ENCODE data around the gene ISL2. TPM values are rescaled to one million over a fixed set of nuclear protein-coding genes. Genes with fewer than 3 reads are reported as not detected.

Gene ISL2
- total RNA-seq, 4 donors from 2014 or later: 2.6 to 6.3 (median 3.8) TPM

DNA sequence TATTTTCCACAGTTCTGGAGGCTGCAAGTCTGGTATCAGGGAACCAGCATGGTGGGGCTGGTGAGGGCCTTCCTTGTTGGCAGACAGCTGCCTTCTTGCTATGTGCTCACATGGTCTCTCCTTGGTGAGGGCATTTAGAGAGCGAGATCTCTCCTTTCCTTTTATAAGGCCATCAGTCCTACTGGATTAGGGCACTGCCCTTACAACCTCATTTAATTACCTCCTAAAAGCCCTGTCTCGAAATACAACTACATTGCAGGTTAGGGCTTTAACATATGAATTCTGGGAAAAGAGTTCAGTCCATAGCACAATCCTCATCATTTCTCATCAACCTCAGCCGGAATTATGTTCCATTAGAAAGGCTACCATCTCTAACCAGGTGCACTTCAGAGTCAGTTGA, 21.9 kb downstream of the ISL2 start:
- TF ChIP-seq POLR2AphosphoS5 (IDR thresholded peaks at IDR 0.05) (no peak), POLR2A (IDR thresholded peaks at IDR 0.05) (no peak), EP300 (IDR thresholded peaks at IDR 0.05) (no peak)
- TF ChIP-seq, protein P1, sequence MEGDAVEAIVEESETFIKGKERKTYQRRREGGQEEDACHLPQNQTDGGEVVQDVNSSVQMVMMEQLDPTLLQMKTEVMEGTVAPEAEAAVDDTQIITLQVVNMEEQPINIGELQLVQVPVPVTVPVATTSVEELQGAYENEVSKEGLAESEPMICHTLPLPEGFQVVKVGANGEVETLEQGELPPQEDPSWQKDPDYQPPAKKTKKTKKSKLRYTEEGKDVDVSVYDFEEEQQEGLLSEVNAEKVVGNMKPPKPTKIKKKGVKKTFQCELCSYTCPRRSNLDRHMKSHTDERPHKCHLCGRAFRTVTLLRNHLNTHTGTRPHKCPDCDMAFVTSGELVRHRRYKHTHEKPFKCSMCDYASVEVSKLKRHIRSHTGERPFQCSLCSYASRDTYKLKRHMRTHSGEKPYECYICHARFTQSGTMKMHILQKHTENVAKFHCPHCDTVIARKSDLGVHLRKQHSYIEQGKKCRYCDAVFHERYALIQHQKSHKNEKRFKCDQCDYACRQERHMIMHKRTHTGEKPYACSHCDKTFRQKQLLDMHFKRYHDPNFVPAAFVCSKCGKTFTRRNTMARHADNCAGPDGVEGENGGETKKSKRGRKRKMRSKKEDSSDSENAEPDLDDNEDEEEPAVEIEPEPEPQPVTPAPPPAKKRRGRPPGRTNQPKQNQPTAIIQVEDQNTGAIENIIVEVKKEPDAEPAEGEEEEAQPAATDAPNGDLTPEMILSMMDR (IDR thresholded peaks at IDR 0.05): no peak
- Histone ChIP-seq H3K27me3 (no peaks in the 10 kb centered on the region), H3K4me1 (no peaks in the 10 kb centered on the region), H3K9me3 (no peaks in the 10 kb centered on the region), H3K4me3 (no peak overlapping the region), H3K36me3 (peaks cover 0 to 12% of the 10 kb centered on the region in 2 donors), H3K27ac (no peak overlapping the region)
- ATAC-seq: no peak
- WGBS, 2 donors (ENCODE audit: low coverage in 1 of 2): 94 to 100% methylated on average over 1 to 3 of the region's 3 CpGs

DNA sequence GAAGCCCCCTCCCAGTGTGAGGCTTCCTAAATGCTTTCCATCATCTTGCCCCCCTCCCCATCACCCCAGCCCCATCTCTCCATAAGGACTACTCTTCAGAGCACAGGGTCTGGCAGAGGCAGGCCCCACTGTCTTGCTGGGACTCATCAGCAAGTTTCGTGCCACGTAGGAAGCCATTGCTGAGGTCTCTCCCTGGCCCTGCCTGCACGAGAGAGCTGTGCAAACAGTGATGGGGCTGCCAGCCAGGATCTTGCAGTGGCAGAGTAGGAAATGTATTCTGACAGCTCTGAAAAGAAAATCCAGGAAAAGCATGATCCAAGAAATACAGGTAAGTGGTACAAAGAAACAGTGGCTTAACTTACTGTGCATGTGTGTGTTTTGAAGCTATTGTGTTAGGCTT, 22.6 kb downstream of the ISL2 start:
- Histone ChIP-seq H3K27ac (no peak overlapping the region), H3K9me3 (no peaks in the 10 kb centered on the region), H3K4me1 (no peaks in the 10 kb centered on the region), H3K4me3 (no peak overlapping the region), H3K27me3 (no peaks in the 10 kb centered on the region), H3K36me3 (peaks cover 0 to 12% of the 10 kb centered on the region in 2 donors)
- WGBS, 2 donors (ENCODE audit: low coverage in 1 of 2): 100% methylated on average over 1 of the region's 3 CpGs; no CpG with 5 or more reads in 1 of the 2 donors
- ATAC-seq: no peak
- TF ChIP-seq POLR2A (IDR thresholded peaks at IDR 0.05) (no peak), POLR2AphosphoS5 (IDR thresholded peaks at IDR 0.05) (no peak), EP300 (IDR thresholded peaks at IDR 0.05) (no peak)
- TF ChIP-seq, protein P1 (IDR thresholded peaks at IDR 0.05): no peak

DNA sequence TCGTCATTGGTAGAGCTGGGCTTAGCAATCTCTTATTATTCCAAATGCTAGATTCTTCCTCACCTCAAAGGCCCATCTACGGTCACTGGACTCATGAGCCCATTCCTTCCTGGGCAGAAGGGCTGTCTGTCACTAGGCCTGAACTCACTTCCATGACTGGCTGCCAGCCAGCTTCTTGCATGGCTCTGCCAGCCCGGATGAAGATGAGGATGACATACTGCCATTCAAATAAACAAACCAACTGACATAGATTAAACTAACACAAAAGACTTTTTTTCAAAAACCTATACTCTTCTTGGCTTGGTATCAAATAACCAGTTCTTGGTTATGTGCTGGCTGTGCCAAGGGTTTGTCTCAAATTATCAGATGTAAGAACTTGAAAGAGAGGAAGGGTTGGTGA, 23.8 kb downstream of the ISL2 start:
- H3K27me3 ChIP-seq: no peaks in the 10 kb centered on the region
- TF ChIP-seq POLR2A (IDR thresholded peaks at IDR 0.05) (no peak), POLR2AphosphoS5 (IDR thresholded peaks at IDR 0.05) (no peak), EP300 (IDR thresholded peaks at IDR 0.05) (no peak)
- TF ChIP-seq, protein P1 (IDR thresholded peaks at IDR 0.05): no peak
- no peaks in the 10 kb centered on the region for H3K4me1 ChIP-seq
- H3K4me3 ChIP-seq: no peak overlapping the region
- H3K27ac ChIP-seq: no peak overlapping the region
- 100% methylated on average over 1 to 2 of the region's 3 CpGs for WGBS, 2 donors (ENCODE audit: low coverage in 1 of 2)
- no peaks in the 10 kb centered on the region for H3K9me3 ChIP-seq
- peaks cover 0 to 12% of the 10 kb centered on the region in 2 donors for H3K36me3 ChIP-seq
- ATAC-seq: no peak

DNA sequence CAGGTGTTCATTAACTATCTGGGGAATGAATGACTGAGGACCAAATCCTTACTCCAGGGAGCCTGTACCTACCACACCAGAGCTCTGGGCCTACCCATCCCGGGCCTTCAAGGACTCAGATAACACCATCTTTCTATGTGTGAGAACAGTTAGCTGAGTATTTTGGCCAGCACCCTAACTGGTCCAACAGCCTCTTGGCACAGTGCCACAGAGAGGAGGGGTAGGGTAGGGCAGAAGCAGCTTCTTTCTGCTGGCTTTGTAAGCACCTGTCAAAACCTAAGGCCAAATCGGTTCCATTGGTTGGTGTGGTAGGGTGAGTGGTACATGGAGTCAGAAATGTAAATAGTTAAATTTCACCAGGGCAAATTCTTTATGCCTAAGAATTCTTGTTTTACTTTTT, 26.7 kb downstream of the ISL2 start:
- no peak for ATAC-seq
- peaks cover 0 to 16% (median 3%) of the 10 kb centered on the region in 3 donors for H3K4me1 ChIP-seq
- no peaks in the 10 kb centered on the region for H3K9me3 ChIP-seq
- no peak overlapping the region for H3K4me3 ChIP-seq
- WGBS, 2 donors (ENCODE audit: low coverage in 1 of 2): 80 to 86% methylated on average over 1 to 2 of the region's 2 CpGs
- no peaks in the 10 kb centered on the region for H3K27me3 ChIP-seq
- no peak for TF ChIP-seq POLR2AphosphoS5 (IDR thresholded peaks at IDR 0.05)
- no peak for TF ChIP-seq EP300 (IDR thresholded peaks at IDR 0.05)
- H3K36me3 ChIP-seq: peaks cover 0 to 12% of the 10 kb centered on the region in 2 donors
- no peak overlapping the region for H3K27ac ChIP-seq

DNA sequence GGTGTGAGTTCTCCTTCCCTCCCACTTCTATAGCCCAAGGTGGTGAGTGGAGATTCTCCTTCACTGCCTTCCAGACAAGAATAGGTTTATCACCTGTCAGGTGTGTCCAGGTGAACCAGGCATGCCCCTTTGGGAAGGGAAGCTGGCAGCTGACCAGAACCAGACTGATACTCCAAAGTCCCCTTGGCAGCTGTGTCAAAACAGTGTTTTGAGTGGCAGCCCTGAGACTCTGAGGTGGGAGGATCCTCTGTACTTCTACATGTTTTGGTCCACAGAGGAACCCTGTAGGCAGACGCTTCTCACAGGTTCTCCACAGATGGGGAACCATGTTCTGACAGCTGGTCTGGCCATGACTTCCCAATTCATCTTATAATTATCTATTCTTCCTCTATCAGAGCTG, 30.1 kb downstream of the ISL2 start:
- ATAC-seq: no peak
- WGBS, 2 donors (ENCODE audit: low coverage in 1 of 2): no CpG with 5 or more reads among the region's 1 CpG
- Histone ChIP-seq H3K27me3 (no peaks in the 10 kb centered on the region), H3K4me1 (peaks cover 0 to 17% (median 5%) of the 10 kb centered on the region in 3 donors), H3K27ac (no peak overlapping the region), H3K4me3 (no peak overlapping the region), H3K36me3 (peaks cover 0 to 2% of the 10 kb centered on the region in 2 donors), H3K9me3 (no peaks in the 10 kb centered on the region)
- TF ChIP-seq POLR2AphosphoS5 (IDR thresholded peaks at IDR 0.05) (no peak), POLR2A (IDR thresholded peaks at IDR 0.05) (no peak), EP300 (IDR thresholded peaks at IDR 0.05) (no peak)
- TF ChIP-seq, protein P1 (IDR thresholded peaks at IDR 0.05): no peak

Data from gastroesophageal sphincter (tissue), 4 donors.